ENCODE results near the gene FBXW11.
"Not testable (repeated sequence)": the region's sequence is repeated elsewhere in the genome, so short reads cannot be mapped to it uniquely, and the experiment has no call there.

Gene FBXW11

DNA sequence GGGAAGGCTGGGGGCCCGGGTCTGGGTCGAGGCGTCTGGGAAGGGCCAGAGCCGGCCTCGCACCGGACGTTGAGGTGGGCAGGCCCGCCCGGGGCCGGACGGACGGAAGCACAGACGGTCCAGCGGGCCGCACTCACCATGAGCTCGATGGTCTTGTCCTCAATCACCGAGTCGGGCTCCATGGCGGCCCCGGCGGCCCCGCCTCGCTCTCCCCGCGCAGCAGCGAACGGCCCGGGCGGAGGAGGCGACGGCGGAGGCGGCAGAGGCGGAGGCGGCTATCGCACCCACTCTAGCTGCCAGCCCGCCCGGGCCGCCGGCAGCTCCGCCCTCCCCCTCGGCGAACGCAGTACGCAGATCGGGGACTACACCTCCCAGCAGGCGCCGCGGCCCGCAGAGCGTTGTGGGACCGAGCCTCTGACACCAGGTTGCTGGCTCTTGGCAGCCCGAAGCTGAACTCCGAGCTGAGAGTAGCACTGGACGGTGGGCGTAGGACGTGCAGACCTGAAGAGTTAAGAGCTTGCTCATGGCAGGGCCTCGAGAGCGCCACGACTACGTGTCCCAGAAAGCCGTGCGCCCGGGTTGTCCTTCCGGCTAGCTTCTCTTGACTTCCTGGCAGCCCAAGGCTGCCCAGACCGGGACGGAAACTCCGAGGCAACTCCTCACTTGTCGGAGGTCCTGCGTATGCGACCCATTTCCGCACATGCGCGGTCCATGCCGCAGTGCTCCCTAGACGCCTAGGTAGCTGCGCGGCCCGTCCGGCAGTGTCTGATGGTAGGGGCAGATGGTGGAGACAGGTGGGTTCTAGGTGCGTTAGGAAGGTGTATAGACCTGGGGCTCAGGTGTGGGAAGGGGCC lies at the start of gene FBXW11:
Gene FBXW11, minus strand, starts transcription at position 318 of the 854 bp plus-strand sequence. Its CDS starts 136 bp downstream, at position 182.
- peak; percentile 33 for DNase-seq

DNA sequence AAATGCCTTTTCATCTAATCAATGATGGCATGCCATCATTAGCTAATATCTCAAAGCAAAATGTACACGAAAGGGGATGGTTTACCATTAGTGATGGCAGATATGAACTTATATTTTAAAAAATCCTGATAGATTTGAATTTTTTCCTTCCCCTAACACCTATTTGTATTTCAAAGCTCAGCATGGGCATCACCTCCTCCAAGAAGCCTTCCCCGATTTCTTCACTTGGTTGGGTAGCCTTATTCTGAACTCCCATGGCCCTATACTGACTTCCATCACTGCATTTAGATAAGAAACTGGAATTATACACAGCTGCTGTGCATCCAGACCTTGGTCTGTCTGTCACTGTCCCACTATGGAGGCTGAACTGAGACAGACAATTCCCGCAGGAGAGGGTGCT lies 49.6 kb upstream of the FBXW11 start:
- DNase-seq, result no peak

DNA sequence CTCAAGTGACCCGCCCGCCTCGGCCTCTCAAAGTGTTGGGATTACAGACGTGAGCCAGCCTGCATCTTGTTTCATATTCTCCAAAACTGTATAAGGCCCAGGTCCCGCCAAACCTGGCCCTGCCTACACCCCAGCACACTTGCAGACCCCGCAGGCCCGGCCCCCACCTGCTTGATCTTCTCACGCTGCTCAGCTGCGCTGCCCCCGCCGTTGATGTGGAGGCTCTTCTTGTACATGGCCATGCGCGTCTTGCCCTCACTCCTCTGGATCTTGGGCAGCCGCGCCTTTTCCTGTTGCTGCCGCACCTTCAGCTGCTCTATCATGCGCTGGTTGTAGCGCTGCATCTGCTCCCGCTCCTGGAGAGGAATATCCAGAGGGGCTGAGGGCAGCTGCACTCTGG lies 49.0 kb upstream of the FBXW11 start:
- DNase-seq, result no peak

GRCh38 chr5:172054611-172055153 lies 48.2 kb upstream of the FBXW11 start:
- DNase-seq, result no peak

DNA sequence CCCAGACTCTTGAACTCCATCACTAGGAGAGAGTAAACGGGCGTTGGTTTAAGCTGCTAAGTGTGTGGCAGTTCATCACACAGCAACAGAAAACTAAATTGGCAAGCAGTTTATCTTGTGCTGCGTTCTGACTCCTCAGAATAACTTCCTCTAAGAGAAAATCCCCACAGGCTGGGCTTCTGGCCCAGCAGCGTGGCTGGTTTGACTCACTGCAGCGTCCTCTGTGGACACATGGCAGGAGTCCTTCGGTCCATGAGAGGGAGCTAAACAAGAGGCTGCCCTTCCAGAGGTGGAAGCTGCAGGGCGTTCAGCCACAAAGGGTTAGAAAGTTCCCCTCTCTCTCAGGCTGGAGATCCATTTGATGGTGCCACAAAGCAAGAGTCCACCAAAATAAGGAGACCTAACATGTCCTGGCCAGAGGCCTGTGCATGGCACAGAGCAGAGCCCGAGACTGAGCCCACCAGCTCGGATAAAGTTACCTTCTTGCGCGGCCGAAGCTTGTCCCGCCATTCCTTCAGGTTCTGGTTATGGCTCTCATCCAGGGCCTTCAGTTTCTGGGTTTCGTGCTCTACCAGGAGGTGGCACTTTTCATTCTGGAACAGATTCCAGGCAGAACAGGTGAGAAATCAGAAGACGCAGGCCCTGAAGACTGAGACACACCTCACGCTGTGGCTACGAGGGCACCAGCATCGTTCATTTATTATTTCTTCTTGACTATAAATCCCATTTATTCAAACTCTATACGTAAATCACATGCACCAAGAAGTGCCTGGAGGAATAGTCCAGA lies 46.2 kb upstream of the FBXW11 start:
- DNase-seq, result no peak

- no peak for DNase-seq
Observed at GRCh38 chr5:172051643-172052339, 45.4 kb upstream of the FBXW11 start.

DNA sequence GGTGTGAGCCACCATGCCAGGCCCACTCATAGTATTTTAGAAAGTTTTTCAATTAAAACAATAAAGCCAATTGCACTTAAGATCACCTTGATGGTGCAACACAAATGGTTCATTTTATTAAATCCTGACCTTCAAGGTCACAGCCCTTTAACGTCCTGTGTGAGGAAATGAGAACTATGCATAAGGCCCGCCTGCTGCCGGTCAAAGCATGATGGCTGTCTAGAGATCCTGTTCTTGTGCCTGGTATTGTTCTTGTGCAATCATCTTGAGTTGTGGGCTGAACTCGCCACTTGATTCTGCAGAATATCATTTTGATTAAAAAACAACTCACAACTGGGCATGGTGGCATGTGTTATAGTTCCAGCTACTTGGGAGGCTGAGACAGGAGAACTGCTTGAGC lies 43.6 kb upstream of the FBXW11 start:
- no peak for DNase-seq

- DNase-seq, result no peak
Observed at GRCh38 chr5:172049226-172049796, 42.9 kb upstream of the FBXW11 start.

DNA sequence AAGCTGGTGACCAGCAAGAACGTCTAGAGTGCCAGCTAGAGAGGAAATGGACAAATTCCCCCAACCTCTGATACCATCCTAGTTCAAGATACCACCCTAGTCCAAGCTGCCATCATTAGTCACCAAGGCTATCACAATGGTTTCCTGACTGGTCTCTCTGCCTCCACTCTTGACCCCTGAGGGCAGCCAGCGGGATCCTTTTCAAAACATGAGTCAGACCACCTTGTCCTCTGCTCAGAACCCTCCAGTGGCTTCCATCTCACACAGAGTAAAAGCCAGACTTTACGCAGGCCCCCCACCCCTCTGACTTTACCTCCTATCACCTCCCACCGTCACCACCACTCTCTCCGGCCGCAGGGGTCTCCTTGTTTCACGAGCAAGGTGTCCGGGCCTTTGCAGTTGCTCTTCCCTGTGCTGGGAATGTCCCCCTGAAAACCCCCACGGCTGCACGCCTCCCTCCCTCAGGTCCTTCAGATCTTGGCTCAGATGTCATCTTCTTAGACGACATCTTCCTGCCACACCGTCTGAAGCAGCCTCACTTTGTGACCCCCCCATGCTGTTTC lies 42.2 kb upstream of the FBXW11 start:
- no peak for DNase-seq

- no peak for DNase-seq
Observed at GRCh38 chr5:172048170-172048422, 41.7 kb upstream of the FBXW11 start.

DNA sequence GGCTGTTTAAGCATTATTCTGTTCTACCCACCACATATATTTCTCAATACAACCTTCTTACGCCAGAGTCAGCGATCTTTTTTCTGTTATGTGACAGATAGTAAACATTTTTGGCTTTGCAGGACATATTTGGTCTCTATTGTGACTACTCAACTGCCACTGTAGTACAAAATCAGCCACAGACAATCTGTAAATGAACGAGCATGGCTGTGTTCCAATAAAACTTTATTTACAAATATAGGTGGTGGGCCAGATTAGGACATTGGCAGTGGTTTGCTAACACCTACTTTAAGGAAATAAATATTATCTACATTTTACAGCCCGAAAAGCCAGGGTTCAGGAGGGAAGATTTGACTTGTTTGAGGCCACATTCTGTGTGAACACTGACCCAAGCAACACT lies 40.2 kb upstream of the FBXW11 start:
- no peak for DNase-seq

- DNase-seq, result no peak
Observed at GRCh38 chr5:172045315-172045632, 38.8 kb upstream of the FBXW11 start.

- no peak for DNase-seq
Observed at GRCh38 chr5:172044631-172045314, 38.3 kb upstream of the FBXW11 start.

- no peak for DNase-seq
Observed at GRCh38 chr5:172043865-172044264, 37.4 kb upstream of the FBXW11 start.

DNA sequence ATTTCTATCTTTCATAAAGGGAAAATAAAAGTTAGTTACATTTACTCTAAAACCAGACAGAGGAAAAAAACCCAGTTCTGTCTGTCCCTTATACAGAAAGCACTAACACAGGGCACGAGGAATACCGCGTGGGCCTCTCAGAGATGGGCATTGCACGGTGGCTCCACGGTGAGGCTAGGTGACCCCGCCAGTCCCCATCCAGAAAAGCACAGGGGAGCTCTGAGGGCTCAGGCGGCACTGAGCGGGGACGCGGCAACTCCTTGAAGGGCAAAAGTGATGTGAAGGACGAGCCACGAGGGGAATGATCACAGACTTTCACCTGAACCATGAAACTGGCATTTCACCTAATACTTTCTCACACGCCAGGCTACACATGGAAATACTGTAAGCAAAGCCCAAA lies 35.7 kb upstream of the FBXW11 start:
- DNase-seq, result no peak

- no peak for DNase-seq
Observed at GRCh38 chr5:172038167-172038566, 31.7 kb upstream of the FBXW11 start.

- DNase-seq, result no peak
Observed at GRCh38 chr5:172035049-172035448, 28.6 kb upstream of the FBXW11 start.

DNA sequence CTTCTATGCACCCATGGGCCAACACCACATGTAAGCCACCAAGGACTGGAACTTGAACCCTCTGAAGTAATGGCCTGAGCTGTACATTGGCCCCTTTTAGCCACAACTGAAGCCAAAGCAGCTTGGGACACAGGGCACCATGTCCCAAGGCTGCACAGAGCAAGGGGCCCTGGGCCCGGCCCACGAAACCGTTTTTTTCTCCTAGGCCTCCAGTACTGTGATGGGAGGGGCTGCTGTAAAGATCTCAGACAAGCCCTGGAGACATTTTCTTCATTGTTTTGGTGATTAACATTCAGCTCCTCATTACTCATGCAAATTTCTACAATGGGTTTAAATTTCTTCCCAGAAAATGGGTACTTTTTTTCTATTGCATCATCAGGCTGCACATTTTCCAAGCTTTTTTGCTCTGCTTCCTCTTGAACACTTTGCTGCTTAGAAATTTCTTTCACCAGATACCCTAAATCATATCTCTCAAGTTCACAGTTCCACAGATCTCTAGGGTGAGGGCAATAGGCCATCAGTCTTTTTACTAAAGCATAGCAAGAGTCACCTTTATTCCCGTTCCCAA lies 25.5 kb upstream of the FBXW11 start:
- DNase-seq, result no peak

- no peak for DNase-seq
Observed at GRCh38 chr5:172029876-172030275, 23.4 kb upstream of the FBXW11 start.

DNA sequence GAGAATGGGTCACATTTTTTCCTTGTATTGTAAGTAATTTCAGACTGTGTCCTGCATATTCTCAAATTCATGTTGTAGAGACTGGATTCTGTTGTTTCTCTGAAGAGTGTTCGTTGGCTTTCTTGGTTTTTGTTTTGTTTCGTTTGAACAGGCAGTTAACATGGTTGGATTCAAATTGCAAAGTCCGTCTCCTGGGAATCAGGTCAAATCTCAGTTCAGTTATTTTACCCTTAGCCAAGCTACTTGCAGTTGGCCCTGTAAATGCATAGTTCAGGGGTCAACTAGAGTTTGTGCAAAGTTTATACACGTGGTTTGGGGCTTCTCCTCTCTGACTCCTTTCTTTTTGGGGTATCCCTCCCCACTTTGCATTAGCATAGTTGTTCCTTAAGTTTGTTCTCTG lies 21.7 kb upstream of the FBXW11 start:
- DNase-seq, result no peak

DNA sequence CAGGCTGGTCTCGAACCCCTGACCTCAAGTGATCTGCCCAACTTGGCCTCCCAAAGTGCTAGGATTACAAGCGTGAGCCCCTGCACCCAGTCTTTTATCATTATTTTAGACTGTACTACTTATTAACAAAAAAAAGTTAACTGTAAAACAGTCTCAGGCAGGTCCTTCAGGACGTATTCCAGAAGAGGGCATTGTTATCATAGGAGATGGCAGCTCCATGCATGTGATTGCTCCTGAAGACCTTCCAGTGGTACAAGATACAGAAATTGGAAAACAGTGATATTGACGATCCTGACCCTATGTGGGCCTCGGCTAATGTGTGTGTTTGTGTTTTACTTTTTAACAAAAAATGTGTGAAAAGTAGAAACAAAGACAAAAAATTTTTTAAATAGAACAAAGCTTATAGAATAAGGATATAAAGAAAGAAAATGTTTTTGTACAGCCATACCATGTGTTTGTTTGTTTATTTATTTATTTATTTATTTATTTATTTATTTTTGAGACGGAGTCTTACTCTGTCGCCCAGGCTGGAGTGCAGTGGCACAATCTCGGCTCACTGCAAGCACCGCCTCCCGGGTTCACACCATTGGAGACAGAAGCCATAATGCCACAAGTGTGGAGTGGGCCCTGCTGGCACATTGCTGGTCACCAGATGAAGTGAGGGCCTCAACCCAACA lies 13.8 kb upstream of the FBXW11 start:
- DNase-seq, result not testable (repeated sequence)

Data from NCI-H1436 treated with DMSO at 0.1 percent for 48 hours (cell line).